ENCODE measurements around the gene CDKN1A.
A peak's percentile ranks its signal among the peaks of the same experiment; 100 is the strongest.

DNA sequence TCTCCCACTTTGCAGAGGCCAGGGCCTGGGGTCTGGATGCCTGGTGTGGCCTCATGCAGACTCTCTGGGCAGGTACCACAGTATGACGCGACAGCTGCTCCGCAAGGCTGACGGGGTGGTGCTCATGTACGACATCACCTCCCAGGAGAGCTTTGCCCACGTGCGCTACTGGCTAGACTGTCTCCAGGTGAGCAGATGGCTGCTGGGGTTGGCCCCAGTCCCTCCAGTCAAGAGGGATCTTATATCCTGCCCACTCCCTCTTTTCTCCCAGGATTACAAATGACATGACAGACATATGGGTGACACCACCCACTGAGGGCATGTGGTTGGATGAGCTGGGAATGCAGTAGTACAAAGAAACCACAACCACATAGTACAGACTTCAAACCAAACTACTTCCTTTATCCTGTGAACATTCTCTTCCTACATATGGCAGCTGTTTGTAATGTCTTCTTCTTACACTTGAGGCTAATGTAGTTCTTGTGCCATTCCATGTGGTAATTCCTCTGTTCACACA is 49.0 kb downstream of the CDKN1A start:
- TF ChIP-seq GABPA (IDR thresholded peaks at IDR 0.05; ENCODE audit: low read depth): 0 out of 2 replicates have a peak, but pooled peaks have one; percentile 21
- TF ChIP-seq, protein P1, sequence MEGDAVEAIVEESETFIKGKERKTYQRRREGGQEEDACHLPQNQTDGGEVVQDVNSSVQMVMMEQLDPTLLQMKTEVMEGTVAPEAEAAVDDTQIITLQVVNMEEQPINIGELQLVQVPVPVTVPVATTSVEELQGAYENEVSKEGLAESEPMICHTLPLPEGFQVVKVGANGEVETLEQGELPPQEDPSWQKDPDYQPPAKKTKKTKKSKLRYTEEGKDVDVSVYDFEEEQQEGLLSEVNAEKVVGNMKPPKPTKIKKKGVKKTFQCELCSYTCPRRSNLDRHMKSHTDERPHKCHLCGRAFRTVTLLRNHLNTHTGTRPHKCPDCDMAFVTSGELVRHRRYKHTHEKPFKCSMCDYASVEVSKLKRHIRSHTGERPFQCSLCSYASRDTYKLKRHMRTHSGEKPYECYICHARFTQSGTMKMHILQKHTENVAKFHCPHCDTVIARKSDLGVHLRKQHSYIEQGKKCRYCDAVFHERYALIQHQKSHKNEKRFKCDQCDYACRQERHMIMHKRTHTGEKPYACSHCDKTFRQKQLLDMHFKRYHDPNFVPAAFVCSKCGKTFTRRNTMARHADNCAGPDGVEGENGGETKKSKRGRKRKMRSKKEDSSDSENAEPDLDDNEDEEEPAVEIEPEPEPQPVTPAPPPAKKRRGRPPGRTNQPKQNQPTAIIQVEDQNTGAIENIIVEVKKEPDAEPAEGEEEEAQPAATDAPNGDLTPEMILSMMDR (IDR thresholded peaks at IDR 0.05; ENCODE audit: insufficient read depth, low read length): no peak
